Liver (tissue), 9 donors: ENCODE results near the gene NDRG2. TPM values are rescaled to one million over a fixed set of nuclear protein-coding genes. Genes with fewer than 3 reads are reported as not detected.
A peak's percentile ranks its signal among the peaks of the same experiment; 100 is the strongest.

Source experiments
- DNase-seq: peaks from one replicate; pipeline ENCODE4 v3.0.0-alpha.2; 2017; ENCODE audit warnings: low spot score
- H3K27ac ChIP-seq, 2 donors: one replicate each; pipeline ENCODE4 v1.7.0; 2013; ENCODE audit warnings: inconsistent platforms in 2 of 2, low read length in 2 of 2, control low read depth in 1 of 2, low read depth in 1 of 2, mild to moderate bottlenecking in 1 of 2
- H3K27me3 ChIP-seq, 4 donors: one replicate each; pipeline versions ENCODE4 v1.6.1 to v1.7.0; 2013; ENCODE audit warnings: low read length in 3 of 4, inconsistent platforms in 1 of 4, mild to moderate bottlenecking in 1 of 4, moderate library complexity in 1 of 4; ENCODE audit not compliant: control insufficient read depth in 4 of 4, insufficient read depth in 4 of 4
- H3K36me3 ChIP-seq, 4 donors: one replicate each; pipeline versions ENCODE4 v1.6.1 to v1.7.0; 2013; ENCODE audit warnings: low read length in 3 of 4, mild to moderate bottlenecking in 3 of 4, low read depth in 1 of 4, moderate library complexity in 1 of 4; ENCODE audit not compliant: control insufficient read depth in 4 of 4, insufficient read depth in 3 of 4
- H3K4me1 ChIP-seq, 4 donors: one replicate each; pipeline versions ENCODE4 v1.6.1 to v1.7.0; 2013; ENCODE audit warnings: low read length in 3 of 4, mild to moderate bottlenecking in 3 of 4, moderate library complexity in 1 of 4; ENCODE audit not compliant: control insufficient read depth in 4 of 4, insufficient read depth in 4 of 4
- H3K4me3 ChIP-seq, 3 donors: one replicate each; pipeline versions ENCODE4 v1.6.1 to v1.7.0; 2013; ENCODE audit warnings: low read length in 3 of 3, control low read depth in 1 of 3, low read depth in 1 of 3, mild to moderate bottlenecking in 1 of 3
- H3K9ac ChIP-seq, 2 donors: one replicate each; pipeline ENCODE4 v1.7.0; 2013; ENCODE audit warnings: low read length in 2 of 2, mild to moderate bottlenecking in 2 of 2, moderate library complexity in 2 of 2, control low read depth in 1 of 2, low read depth in 1 of 2
- H3K9me3 ChIP-seq, 4 donors: one replicate each; pipeline versions ENCODE4 v1.6.1 to v1.7.0; 2013; ENCODE audit warnings: low read length in 3 of 4; ENCODE audit not compliant: control insufficient read depth in 4 of 4
- ATF3 ChIP-seq: IDR thresholded peaks from 2 replicates; pipeline ENCODE4 v1.6.1; 2016; ENCODE audit warnings: antibody characterized with exemption
- EGR1 ChIP-seq, 2 donors: IDR thresholded peaks; 2 replicates each; pipeline ENCODE4 v1.6.1; 2016 to 2018; ENCODE audit warnings: antibody characterized with exemption in 2 of 2, low read depth in 2 of 2
- FOXA1 ChIP-seq: IDR thresholded peaks from 2 replicates; pipeline ENCODE4 v1.6.1; 2016; ENCODE audit warnings: antibody characterized with exemption
- GABPA ChIP-seq, 2 donors: IDR thresholded peaks in 1 of 2; conservative IDR thresholded peaks in 1 of 2; 2 replicates each; pipeline ENCODE4 v1.6.1; 2016; ENCODE audit warnings: antibody characterized with exemption in 2 of 2, mild to moderate bottlenecking in 1 of 2, moderate library complexity in 1 of 2
- HNF4G ChIP-seq: IDR thresholded peaks from 2 replicates; pipeline ENCODE4 v1.6.1; 2016; ENCODE audit warnings: antibody characterized with exemption
- JUND ChIP-seq, 2 donors: IDR thresholded peaks; 2 replicates each; pipeline ENCODE4 v1.6.1; 2016; ENCODE audit warnings: antibody characterized with exemption in 2 of 2
- RAD21 ChIP-seq, 2 donors: IDR thresholded peaks; 2 replicates each; pipeline ENCODE4 v1.6.1; 2016; ENCODE audit warnings: antibody characterized with exemption in 2 of 2, mild to moderate bottlenecking in 2 of 2
- REST ChIP-seq: IDR thresholded peaks from 2 replicates; pipeline ENCODE4 v1.6.1; 2016; ENCODE audit warnings: antibody characterized with exemption, mild to moderate bottlenecking
- SP1 ChIP-seq: IDR thresholded peaks from 2 replicates; pipeline ENCODE4 v1.6.1; 2018; ENCODE audit warnings: antibody characterized with exemption, mild to moderate bottlenecking
- TAF1 ChIP-seq: conservative IDR thresholded peaks from 2 replicates; pipeline ENCODE4 v1.6.1; 2016; ENCODE audit warnings: antibody characterized with exemption, mild to moderate bottlenecking
- ZBTB33 ChIP-seq: IDR thresholded peaks from 2 replicates; pipeline ENCODE4 v1.6.1; 2016; ENCODE audit warnings: antibody characterized with exemption
- WGBS: extraction: QIAGEN DNeasy Blood & Tissue Kit; methylation state at CpG from one replicate; pipeline ENCODE4 v1.1.7; 2013; 5-methylcytosine and 5-hydroxymethylcytosine counted together
- polyA plus RNA-seq, 2 donors: library from polyadenylated mRNA; stranded (reverse) in 1 of 2; unstranded in 1 of 2; fragments of 200-250 nt in 1 of 2; fragments of >200 nt in 1 of 2; fragmentation: Nextera tagmentation in 1 of 2; extraction: Ambion mirVana in 1 of 2; gene quantifications; one replicate each; pipeline versions ENCODE4 v1.2.1 to v1.2.3, GENCODE V29; 2013 to 2015
- total RNA-seq, 2 donors: library from RNA; depleted of rRNA; stranded (reverse); fragments of >200 nt; gene quantifications; one replicate each; pipeline ENCODE4 v1.2.3, GENCODE V29; 2014
- donor health status: healthy.
- donor health status: healthy.
- donor health status: healthy.
- donor health status: healthy.
- donor health status: healthy.

The NDRG2 gene
- total and polyA plus RNA-seq, 4 donors = 72.9 to 191 (median 132) TPM

GRCh38 chr14:21057803-21058675 is 33.2 kb upstream of the NDRG2 start, which contains the start of gene RNASE8:
Gene RNASE8, plus strand, starts transcription at chr14:21057822. Its CDS starts 71 bp downstream, at chr14:21057893.
- no peaks in the 10 kb centered on the region for H3K27me3 ChIP-seq
- H3K9ac ChIP-seq = no peak within 1 kb of the TSS
- no peaks in the 10 kb centered on the region for H3K9me3 ChIP-seq
- no peak for DNase-seq
- H3K4me1 ChIP-seq = peaks cover 14 to 61% (median 51%) of the 10 kb centered on the region in 4 donors
- no peak within 1 kb of the TSS for H3K4me3 ChIP-seq
- TF ChIP-seq EGR1 (IDR thresholded peaks at IDR 0.05; ENCODE audit: low read depth in 2 of 2) (no peak), TAF1 (no peak), GABPA (IDR thresholded peaks at IDR 0.05 in 1 of 2, conservative IDR thresholded peaks at IDR 0.05 in 1 of 2) (no peak), SP1 (no peak), RAD21 (IDR thresholded peaks at IDR 0.05) (peak in 1 of 2 donors; percentile 39), REST (no peak), HNF4G (no peak), ZBTB33 (no peak), ATF3 (no peak)
- H3K27ac ChIP-seq = peak within 1 kb of the TSS; percentile 1 to 6
- 87% methylated on average over 8 of the region's 8 CpGs for WGBS
- no peaks in the 10 kb centered on the region for H3K36me3 ChIP-seq

GRCh38 chr14:21056520-21057163 is 31.8 kb upstream of the NDRG2 start:
- Histone ChIP-seq H3K4me1 (peaks cover 15 to 62% (median 50%) of the 10 kb centered on the region in 4 donors), H3K9ac (no peak overlapping the region), H3K36me3 (no peaks in the 10 kb centered on the region), H3K4me3 (no peak overlapping the region), H3K27me3 (no peaks in the 10 kb centered on the region), H3K27ac (peak overlapping the region; percentile 1 to 6), H3K9me3 (no peaks in the 10 kb centered on the region)
- no peak for DNase-seq
- TF ChIP-seq REST (no peak), FOXA1 (no peak), JUND (IDR thresholded peaks at IDR 0.05) (no peak)
- 71% methylated on average over 10 of the region's 10 CpGs for WGBS
